ENCODE results near the gene ANKS1B.
"Not testable (repeated sequence)": the region's sequence is repeated elsewhere in the genome, so short reads cannot be mapped to it uniquely, and the experiment has no call there.

ANKS1B gene

GRCh38 chr12:99767809-99768208 lies 216.9 kb downstream of the ANKS1B start:
- FAIRE-seq = no peak
- DNase-seq (ENCODE audit: insufficient read length, low spot score) = no peak

GRCh38 chr12:99766408-99766807 lies 218.3 kb downstream of the ANKS1B start:
- peak; percentile 45 for FAIRE-seq
- DNase-seq (ENCODE audit: insufficient read length, low spot score) = no peak

DNA sequence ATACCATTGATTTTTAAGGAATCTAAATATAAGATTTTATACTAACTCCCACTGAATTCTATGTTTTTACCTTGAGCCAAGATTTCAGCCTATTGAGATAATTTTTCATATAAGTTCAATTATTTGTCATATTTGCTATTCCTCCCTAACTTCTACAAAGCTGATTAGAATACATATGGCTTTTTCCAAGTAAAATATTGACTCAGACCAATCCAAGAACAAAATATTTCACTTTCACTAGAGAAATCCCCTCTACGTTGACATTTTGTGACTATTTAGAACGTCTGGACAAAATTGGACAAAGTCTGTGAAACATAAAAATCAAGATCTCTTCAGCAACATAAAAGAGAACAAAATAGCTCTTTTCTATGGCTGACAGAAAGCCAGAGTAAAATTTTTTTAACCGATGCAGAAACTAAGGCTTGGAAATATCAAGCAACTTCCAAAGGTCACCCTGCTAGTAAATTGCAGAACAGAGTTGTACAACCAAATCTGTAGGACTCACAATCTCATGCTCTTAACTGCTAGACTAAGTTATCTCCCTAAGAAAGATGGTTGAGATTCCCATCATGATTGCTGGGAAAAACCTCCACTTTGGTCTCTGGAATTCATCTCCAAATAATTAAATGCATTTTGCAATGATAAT lies 219.1 kb downstream of the ANKS1B start:
- FAIRE-seq = no peak
- DNase-seq (ENCODE audit: insufficient read length, low spot score) = no peak

- FAIRE-seq (no peak), DNase-seq (ENCODE audit: insufficient read length, low spot score) (no peak)
These were observed 225.3 kb downstream of the ANKS1B start for GRCh38 chr12:99759444-99759843.

DNA sequence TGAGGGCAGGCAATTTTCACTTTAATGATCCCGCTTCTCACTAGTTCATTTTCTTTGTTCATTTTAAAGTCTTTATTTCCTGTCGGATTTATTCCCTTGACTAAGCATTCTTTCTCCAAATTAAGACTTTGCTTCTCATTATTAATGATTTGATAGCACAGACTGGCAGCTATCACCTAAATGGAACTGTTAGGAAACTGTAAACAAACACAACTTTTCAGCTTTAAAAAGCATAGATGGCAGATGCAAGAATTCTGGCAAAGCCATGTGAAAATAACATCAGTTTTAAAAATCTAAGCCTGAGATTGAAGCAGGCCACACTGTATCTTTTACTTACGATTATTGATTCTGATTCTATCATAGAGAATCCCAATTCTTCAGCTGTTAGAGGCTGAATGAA lies 225.7 kb downstream of the ANKS1B start:
- no peak for FAIRE-seq
- no peak for DNase-seq (ENCODE audit: insufficient read length, low spot score)

GRCh38 chr12:99752740-99753139 lies 232.0 kb downstream of the ANKS1B start:
- no peak for FAIRE-seq
- no peak for DNase-seq (ENCODE audit: insufficient read length, low spot score)

- no peak for DNase-seq (ENCODE audit: insufficient read length, low spot score)
- FAIRE-seq = no peak
These were observed 238.2 kb downstream of the ANKS1B start for GRCh38 chr12:99746538-99746937.

- FAIRE-seq (no peak), DNase-seq (ENCODE audit: insufficient read length, low spot score) (no peak)
These were observed 238.8 kb downstream of the ANKS1B start for GRCh38 chr12:99745895-99746294.

GRCh38 chr12:99745121-99745520 lies 239.6 kb downstream of the ANKS1B start:
- no peak for DNase-seq (ENCODE audit: insufficient read length, low spot score)
- no peak for FAIRE-seq

- no peak for FAIRE-seq
- DNase-seq (ENCODE audit: insufficient read length, low spot score) = no peak
These were observed 247.9 kb downstream of the ANKS1B start for GRCh38 chr12:99736760-99737269.

DNA sequence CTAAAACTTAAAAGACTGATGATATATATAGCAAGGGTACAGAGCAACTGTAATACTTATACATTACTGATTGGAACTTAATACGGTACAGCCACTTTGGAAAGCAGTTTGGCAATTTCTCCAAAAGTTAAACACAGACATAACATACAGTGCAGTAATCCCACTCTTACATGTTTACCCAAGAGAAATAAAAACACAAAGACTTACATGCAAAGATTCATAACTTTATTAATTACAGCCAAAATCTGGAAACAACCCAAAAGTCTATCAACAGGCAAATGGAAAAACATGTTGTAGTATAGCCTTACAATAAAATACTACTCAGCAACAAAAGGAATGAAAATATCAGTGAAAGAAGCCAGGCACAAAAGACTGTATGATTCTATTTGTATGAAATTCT lies 252.6 kb downstream of the ANKS1B start:
- DNase-seq (ENCODE audit: insufficient read length, low spot score) = no peak
- FAIRE-seq = no peak

GRCh38 chr12:99722690-99723486 lies 261.8 kb downstream of the ANKS1B start:
- DNase-seq (ENCODE audit: insufficient read length, low spot score) = no peak
- no peak for FAIRE-seq

GRCh38 chr12:99721715-99722275 lies 262.9 kb downstream of the ANKS1B start:
- no peak for DNase-seq (ENCODE audit: insufficient read length, low spot score)
- no peak for FAIRE-seq

GRCh38 chr12:99720083-99720465 lies 264.7 kb downstream of the ANKS1B start:
- not testable (repeated sequence) for DNase-seq (ENCODE audit: insufficient read length, low spot score); FAIRE-seq

DNA sequence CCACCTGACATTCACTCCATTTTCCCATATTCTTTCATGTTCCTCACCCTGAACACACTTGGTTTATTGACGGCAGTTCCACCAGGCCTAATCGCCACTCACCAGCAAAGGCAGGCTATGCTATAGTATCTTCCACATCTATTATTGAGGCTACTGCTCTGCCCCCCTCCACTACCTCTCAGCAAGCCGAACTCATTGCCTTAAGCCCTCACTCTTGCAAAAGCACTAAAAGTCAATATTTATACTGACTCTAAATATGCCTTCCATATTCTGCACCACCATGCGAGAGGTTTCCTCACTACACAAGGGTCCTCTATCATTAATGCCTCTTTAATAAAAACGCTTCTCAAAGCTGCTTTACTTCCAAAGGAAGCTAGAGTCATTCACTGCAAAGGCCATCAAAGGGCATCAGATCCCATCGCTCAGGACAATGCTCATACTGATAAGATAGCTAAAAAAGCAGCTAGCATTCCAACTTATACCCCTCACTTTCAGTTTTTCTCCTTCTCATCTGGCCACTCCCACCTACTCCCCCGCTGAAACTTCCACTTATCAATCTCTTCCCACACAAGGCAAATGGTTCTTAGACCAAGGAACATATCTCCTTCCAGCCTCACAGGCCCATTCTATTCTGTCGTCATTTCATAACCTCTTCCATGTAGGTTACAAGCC lies 265.2 kb downstream of the ANKS1B start:
- not testable (repeated sequence) for FAIRE-seq

DNA sequence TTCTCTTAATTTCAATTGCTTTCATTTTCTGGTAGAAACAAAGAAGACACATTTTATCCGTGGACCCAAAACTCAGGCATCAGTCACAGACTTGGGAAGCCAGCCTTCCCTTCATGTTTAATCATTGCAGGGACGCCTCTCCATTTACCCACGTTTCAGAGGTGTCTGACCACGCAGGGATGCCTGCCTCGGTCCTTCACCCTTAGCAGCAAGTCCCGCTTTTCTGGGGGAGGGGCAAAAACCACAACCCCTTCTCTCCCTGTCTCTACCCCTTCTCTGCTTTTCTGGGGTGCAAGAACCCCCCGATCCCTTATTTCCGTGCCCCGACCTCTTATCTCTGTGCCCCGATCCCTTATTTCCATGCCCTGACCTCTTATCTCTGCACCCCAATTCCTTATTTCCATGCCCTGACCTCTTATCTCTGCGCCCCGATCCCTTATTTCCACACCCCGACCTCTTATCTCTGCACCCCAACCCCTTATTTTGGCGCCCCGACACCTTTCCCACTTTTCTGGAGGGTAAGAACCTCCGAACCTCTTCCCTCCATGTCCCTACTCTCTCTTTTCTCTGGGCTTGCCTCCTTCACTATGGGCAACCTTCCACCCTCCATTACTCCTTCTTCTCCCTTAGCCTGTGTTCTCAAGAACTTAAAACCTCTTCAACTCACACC lies 268.8 kb downstream of the ANKS1B start:
- not testable (repeated sequence) for DNase-seq (ENCODE audit: insufficient read length, low spot score); FAIRE-seq

More for the DNA sequence above, 265.2 kb downstream of the ANKS1B start:
- not testable (repeated sequence) for DNase-seq (ENCODE audit: insufficient read length, low spot score)

GRCh38 chr12:99714921-99715320 lies 269.8 kb downstream of the ANKS1B start:
- not testable (repeated sequence) for FAIRE-seq; DNase-seq (ENCODE audit: insufficient read length, low spot score)

DNA sequence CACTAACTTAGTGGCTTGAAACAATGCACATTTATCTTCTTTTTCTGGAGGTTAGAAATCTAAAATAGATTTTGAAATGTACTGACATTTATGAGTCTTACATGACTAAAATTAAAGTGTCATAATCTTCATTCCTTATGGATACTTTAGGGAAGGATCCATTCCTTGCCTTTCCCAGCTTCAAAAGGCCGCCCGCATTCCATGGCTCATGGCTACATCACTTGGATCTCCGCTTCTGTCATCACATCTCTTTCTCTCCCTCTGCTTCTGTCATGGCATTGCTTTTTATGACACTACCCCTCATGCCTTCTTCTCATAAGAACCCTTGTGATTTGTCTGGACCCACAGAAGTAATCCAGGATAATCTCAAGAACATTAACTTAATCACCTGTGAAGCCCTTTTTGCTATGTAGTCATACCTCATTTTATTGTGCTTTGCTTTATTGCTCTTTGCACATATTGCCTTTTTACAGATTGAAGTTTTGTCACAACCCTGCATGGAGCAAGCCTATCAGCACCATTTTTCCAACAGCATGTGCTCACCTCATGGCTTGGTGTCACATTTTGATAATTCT lies 270.7 kb downstream of the ANKS1B start:
- FAIRE-seq (no peak), DNase-seq (ENCODE audit: insufficient read length, low spot score) (no peak)

DNA sequence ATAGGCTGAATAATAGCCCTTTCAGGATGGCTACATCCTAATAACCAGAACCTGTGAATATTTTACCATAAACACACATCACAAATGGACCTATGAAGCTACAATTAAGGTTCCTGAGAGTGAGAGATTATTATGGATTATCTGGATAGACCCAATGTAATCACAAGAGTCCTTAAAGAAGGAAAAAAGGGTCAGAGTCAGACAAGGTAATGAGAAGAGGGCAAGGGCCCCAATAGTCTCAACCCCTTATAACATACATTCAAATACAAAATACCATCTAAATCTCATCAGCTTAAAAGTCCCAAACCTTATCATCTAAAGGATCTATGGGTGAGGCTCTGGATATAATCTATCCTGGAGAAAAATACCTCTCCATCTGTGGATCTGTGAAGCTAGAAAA lies 272.5 kb downstream of the ANKS1B start:
- DNase-seq (ENCODE audit: insufficient read length, low spot score) = no peak
- FAIRE-seq = no peak

GRCh38 chr12:99711246-99711645 lies 273.5 kb downstream of the ANKS1B start:
- DNase-seq (ENCODE audit: insufficient read length, low spot score) = no peak
- FAIRE-seq = no peak
